ENCODE measurements around the gene IL20RB. TPM values are rescaled to one million over a fixed set of nuclear protein-coding genes. Genes with fewer than 3 reads are reported as not detected.
A peak's percentile ranks its signal among the peaks of the same experiment; 100 is the strongest.

IL20RB gene
- total and polyA plus RNA-seq, 7 experiments from 2014 or later: 0.33 to 3.5 (median 2.4) TPM; not detected in 1

DNA sequence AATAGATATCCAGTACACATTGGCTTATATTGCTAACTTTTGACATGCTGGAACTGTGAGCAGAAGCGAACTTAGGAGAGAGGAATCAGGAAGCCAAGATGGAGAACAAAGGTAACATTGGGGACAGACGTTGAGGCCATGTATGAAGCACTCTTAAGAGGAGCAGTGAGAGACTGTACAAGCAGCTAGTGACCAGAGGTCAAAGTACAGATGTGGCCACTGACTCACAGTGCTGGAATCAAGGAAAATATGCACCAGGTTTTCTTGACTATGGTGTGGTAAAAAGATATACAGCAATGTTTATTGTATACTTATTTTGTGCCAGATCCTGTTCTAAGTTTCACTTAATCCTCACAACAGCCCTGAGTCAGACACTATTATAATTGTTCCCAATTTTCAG, 2.0 kb upstream of the IL20RB start:
- Histone ChIP-seq H3K4me3 (ENCODE audit: low read length) (no peak overlapping the region), H3K36me3 (ENCODE audit: control insufficient read depth in 2 of 3, insufficient read depth in 3 of 3, low read length in 3 of 3) (no peaks in the 10 kb centered on the region), H3K27ac (ENCODE audit: low read depth, low read length) (no peak overlapping the region), H3K4me1 (ENCODE audit: control insufficient read depth in 2 of 2, insufficient read depth in 2 of 2, low read length in 2 of 2) (no peaks in the 10 kb centered on the region), H3K27me3 (ENCODE audit: control insufficient read depth in 2 of 2, insufficient read depth in 2 of 2, low read length in 2 of 2) (no peaks in the 10 kb centered on the region), H3K9me3 (ENCODE audit: control insufficient read depth in 2 of 3, low read length in 3 of 3) (no peaks in the 10 kb centered on the region)
- no peak for ATAC-seq
- H3K36me3 Mint-ChIP-seq: peaks cover 0 to 10% (median 0%) of the 10 kb centered on the region in 5 donors
- H3K9me3 Mint-ChIP-seq: peaks cover 0 to 3% (median 0%) of the 10 kb centered on the region in 11 donors
- ChIA-PET POLR2A (no interaction called here), CTCF (no interaction called here)
- H3K4me3 Mint-ChIP-seq: no peak overlapping the region
- no peaks in the 10 kb centered on the region for H3K27me3 Mint-ChIP-seq
- intact Hi-C loops (cut with micrococcal nuclease): no loop called here
- H3K4me1 Mint-ChIP-seq: peaks cover 9 to 30% (median 16%) of the 10 kb centered on the region in 7 donors
- no peak for DNase-seq
- H3K27ac Mint-ChIP-seq: peak overlapping the region in 6 of 9 donors; percentile 0 to 59 (median 18)

DNA sequence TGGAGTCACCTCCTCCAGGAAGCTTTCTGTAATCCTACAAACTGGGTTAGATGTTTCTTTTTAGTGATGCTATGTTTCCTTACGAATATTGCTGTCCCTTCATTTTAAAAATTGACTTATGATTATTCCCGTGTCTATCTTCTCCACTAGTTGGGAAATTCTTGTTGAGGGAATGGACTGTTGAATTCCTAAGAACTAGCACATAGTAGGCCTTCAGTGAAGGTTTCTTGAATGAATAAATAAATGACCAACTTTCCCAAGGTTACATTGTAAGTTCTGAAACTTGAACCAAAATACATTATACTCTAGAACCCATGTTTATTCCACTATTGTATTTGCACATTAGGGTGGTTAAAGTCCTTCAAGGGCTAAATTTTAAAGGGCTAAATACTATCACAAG, 812 bp upstream of the IL20RB start:
- Histone ChIP-seq H3K36me3 (ENCODE audit: control insufficient read depth in 2 of 3, insufficient read depth in 3 of 3, low read length in 3 of 3) (no peaks in the 10 kb centered on the region), H3K4me3 (ENCODE audit: low read length) (no peak overlapping the region), H3K27me3 (ENCODE audit: control insufficient read depth in 2 of 2, insufficient read depth in 2 of 2, low read length in 2 of 2) (no peaks in the 10 kb centered on the region), H3K4me1 (ENCODE audit: control insufficient read depth in 2 of 2, insufficient read depth in 2 of 2, low read length in 2 of 2) (no peaks in the 10 kb centered on the region), H3K27ac (ENCODE audit: low read depth, low read length) (no peak overlapping the region), H3K9me3 (ENCODE audit: control insufficient read depth in 2 of 3, low read length in 3 of 3) (no peaks in the 10 kb centered on the region)
- H3K27ac Mint-ChIP-seq: no peak overlapping the region
- H3K9me3 Mint-ChIP-seq: peaks cover 0 to 3% (median 0%) of the 10 kb centered on the region in 11 donors
- no peak for ATAC-seq
- H3K36me3 Mint-ChIP-seq: peaks cover 0 to 10% (median 0%) of the 10 kb centered on the region in 5 donors
- H3K4me3 Mint-ChIP-seq: no peak overlapping the region
- peaks cover 9 to 30% (median 16%) of the 10 kb centered on the region in 7 donors for H3K4me1 Mint-ChIP-seq
- CTCF ChIA-PET: interaction anchor here (0.6 to 1.1 kb wide), 2 partner anchors 57 to 1680 kb away, joined by 3 to 5 read pairs; no protein-coding TSS in a partner anchor
- H3K27me3 Mint-ChIP-seq: no peaks in the 10 kb centered on the region
- intact Hi-C loops (cut with micrococcal nuclease): no loop called here
- DNase-seq: no peak
- POLR2A ChIA-PET: no interaction called here

DNA sequence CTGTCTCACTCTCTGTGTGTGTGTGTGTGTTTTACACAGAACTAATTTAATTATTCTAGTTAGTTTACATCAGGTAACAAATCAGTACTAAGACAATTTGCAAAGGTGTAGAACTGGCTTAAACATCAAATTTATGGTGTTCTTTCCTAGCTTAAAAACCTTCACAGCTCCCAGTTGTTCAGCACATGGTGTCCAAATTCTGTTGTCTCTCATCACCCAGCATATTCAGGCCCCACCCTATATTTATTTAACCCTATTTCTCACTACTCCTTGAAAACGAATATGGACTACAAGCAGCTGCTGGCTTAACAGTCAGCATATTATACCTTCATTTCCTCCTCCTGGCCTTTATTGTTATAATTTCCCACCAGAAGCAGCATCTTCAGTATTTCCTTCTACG, 1.2 kb downstream of the IL20RB start:
- H3K4me3 Mint-ChIP-seq: no peak overlapping the region
- intact Hi-C loops (cut with micrococcal nuclease): no loop called here
- H3K9me3 Mint-ChIP-seq: peaks cover 0 to 4% (median 0%) of the 10 kb centered on the region in 11 donors
- Histone ChIP-seq H3K27me3 (ENCODE audit: control insufficient read depth in 2 of 2, insufficient read depth in 2 of 2, low read length in 2 of 2) (no peaks in the 10 kb centered on the region), H3K4me1 (ENCODE audit: control insufficient read depth in 2 of 2, insufficient read depth in 2 of 2, low read length in 2 of 2) (no peaks in the 10 kb centered on the region), H3K9me3 (ENCODE audit: control insufficient read depth in 2 of 3, low read length in 3 of 3) (no peaks in the 10 kb centered on the region), H3K27ac (ENCODE audit: low read depth, low read length) (no peak overlapping the region), H3K4me3 (ENCODE audit: low read length) (no peak overlapping the region), H3K36me3 (ENCODE audit: control insufficient read depth in 2 of 3, insufficient read depth in 3 of 3, low read length in 3 of 3) (no peaks in the 10 kb centered on the region)
- H3K27ac Mint-ChIP-seq: peak overlapping the region in 3 of 9 donors; percentile 23 to 64 (median 59)
- peaks cover 0 to 10% (median 0%) of the 10 kb centered on the region in 5 donors for H3K36me3 Mint-ChIP-seq
- ChIA-PET POLR2A (no interaction called here), CTCF (no interaction called here)
- DNase-seq: no peak
- H3K4me1 Mint-ChIP-seq: peaks cover 4 to 23% (median 16%) of the 10 kb centered on the region in 7 donors
- ATAC-seq: no peak
- H3K27me3 Mint-ChIP-seq: no peaks in the 10 kb centered on the region

DNA sequence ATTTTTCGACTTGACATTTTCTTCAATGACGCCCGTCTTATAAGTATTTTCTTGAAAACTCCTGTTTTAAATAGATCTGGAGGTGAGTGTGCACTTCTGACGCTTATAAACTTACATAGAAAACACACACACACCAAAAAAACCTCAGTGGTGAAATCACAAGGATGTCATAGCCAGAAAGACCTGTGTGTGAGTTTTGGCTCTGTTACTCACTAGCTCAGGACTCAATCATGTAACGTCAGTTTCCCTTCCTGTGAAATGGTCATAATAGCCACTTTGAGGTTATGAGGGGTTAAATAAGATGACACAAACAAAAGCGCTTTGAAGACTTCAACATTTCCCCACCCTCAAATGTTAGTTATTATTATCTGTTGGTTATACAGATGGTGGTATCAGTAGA, 1.8 kb downstream of the IL20RB start:
- ChIA-PET CTCF (no interaction called here), POLR2A (no interaction called here)
- H3K4me3 ChIP-seq (ENCODE audit: low read length): no peak overlapping the region
- no peaks in the 10 kb centered on the region for H3K27me3 ChIP-seq (ENCODE audit: control insufficient read depth in 2 of 2, insufficient read depth in 2 of 2, low read length in 2 of 2)
- peaks cover 0 to 4% (median 0%) of the 10 kb centered on the region in 11 donors for H3K9me3 Mint-ChIP-seq
- H3K27me3 Mint-ChIP-seq: no peaks in the 10 kb centered on the region
- H3K4me3 Mint-ChIP-seq: no peak overlapping the region
- H3K4me1 ChIP-seq (ENCODE audit: control insufficient read depth in 2 of 2, insufficient read depth in 2 of 2, low read length in 2 of 2): no peaks in the 10 kb centered on the region
- no peak overlapping the region for H3K27ac ChIP-seq (ENCODE audit: low read depth, low read length)
- ATAC-seq (no peak), DNase-seq (no peak)
- H3K4me1 Mint-ChIP-seq: peaks cover 4 to 18% (median 11%) of the 10 kb centered on the region in 7 donors
- peak overlapping the region in 2 of 9 donors; percentile 21 to 43 for H3K27ac Mint-ChIP-seq
- H3K36me3 ChIP-seq (ENCODE audit: control insufficient read depth in 2 of 3, insufficient read depth in 3 of 3, low read length in 3 of 3): no peaks in the 10 kb centered on the region
- no peaks in the 10 kb centered on the region for H3K9me3 ChIP-seq (ENCODE audit: control insufficient read depth in 2 of 3, low read length in 3 of 3)
- H3K36me3 Mint-ChIP-seq: peaks cover 0 to 10% (median 0%) of the 10 kb centered on the region in 5 donors
- intact Hi-C loops (cut with micrococcal nuclease): no loop called here

DNA sequence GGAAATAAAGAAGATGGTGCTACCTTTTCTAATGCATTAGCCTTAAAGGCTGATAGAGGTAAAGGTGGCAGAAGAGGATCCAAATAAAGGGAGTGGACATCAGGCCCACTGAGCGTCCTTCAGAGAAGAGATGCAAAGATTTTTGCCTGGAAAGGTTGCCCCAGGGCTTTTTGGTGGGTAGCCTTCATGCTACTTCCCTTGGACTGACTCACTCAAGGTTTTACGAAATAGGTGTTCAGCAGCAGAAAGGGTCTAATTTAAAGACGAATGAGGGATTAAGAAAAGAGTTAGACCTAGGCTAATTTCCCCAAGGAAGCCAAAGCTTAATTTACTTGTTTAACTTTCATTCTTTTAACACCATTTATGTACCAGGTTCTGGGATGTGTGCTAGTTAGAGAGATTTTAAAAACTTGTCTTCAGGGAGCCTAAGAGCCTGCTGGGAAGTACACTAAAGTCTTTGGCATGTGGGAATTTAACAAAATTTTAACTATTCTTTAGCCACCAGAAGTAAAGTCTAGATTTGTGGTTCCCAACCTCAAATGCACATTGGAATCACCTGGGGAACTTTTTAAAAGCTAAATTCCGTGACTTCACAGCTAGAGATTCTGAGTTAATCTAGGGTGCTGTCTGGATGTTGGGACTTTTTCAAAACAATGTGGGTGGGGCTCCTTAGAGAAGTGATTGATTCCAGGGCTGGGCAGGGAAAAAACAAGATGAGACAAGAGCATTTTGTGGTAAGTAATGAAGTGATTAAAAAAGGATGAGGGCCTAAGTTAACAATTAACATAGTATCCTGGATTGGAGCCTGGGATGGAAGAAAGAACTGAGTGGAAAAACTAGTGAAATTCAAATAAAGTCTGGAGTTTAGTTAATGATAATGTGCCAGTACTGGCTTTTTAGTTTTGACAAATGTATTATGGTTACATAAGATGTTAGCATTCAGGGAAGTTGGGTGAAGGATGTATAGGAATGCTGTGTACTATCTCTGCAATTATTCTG, 3.4 kb downstream of the IL20RB start:
- H3K9me3 Mint-ChIP-seq: peaks cover 0 to 4% (median 0%) of the 10 kb centered on the region in 11 donors
- ATAC-seq (no peak), DNase-seq (no peak)
- H3K9me3 ChIP-seq (ENCODE audit: control insufficient read depth in 2 of 3, low read length in 3 of 3): no peaks in the 10 kb centered on the region
- ChIA-PET CTCF (no interaction called here), POLR2A (no interaction called here)
- H3K27me3 ChIP-seq (ENCODE audit: control insufficient read depth in 2 of 2, insufficient read depth in 2 of 2, low read length in 2 of 2): no peaks in the 10 kb centered on the region
- H3K4me1 ChIP-seq (ENCODE audit: control insufficient read depth in 2 of 2, insufficient read depth in 2 of 2, low read length in 2 of 2): no peaks in the 10 kb centered on the region
- H3K27ac ChIP-seq (ENCODE audit: low read depth, low read length): no peak overlapping the region
- H3K4me3 ChIP-seq (ENCODE audit: low read length): no peak overlapping the region
- H3K4me1 Mint-ChIP-seq: peaks cover 0 to 8% (median 4%) of the 10 kb centered on the region in 7 donors
- no peak overlapping the region for H3K27ac Mint-ChIP-seq
- peaks cover 0 to 10% (median 0%) of the 10 kb centered on the region in 5 donors for H3K36me3 Mint-ChIP-seq
- no peak overlapping the region for H3K4me3 Mint-ChIP-seq
- no peaks in the 10 kb centered on the region for H3K27me3 Mint-ChIP-seq
- intact Hi-C loops (cut with micrococcal nuclease): no loop called here
- H3K36me3 ChIP-seq (ENCODE audit: control insufficient read depth in 2 of 3, insufficient read depth in 3 of 3, low read length in 3 of 3): no peaks in the 10 kb centered on the region

DNA sequence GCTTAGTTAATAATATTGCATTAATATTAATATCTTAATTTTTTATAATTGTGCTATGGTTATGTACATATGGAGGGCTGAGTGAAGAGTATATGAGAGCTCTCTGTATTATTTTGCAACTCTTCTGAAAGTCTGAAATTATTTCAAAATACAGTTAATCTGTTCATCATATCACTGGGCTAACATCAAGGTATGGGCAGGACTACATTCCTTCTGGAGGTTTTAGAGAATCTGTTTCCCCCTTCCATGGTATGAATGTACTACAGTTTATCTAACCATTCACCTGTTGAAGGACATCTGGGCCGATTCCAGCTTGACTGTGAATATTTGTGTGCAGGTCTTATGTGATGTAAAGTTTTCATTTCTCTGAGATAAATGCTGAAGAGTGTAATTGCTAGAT, 5.1 kb downstream of the IL20RB start:
- Histone ChIP-seq H3K27ac (ENCODE audit: low read depth, low read length) (no peak overlapping the region), H3K4me1 (ENCODE audit: control insufficient read depth in 2 of 2, insufficient read depth in 2 of 2, low read length in 2 of 2) (no peaks in the 10 kb centered on the region), H3K4me3 (ENCODE audit: low read length) (no peak overlapping the region), H3K36me3 (ENCODE audit: control insufficient read depth in 2 of 3, insufficient read depth in 3 of 3, low read length in 3 of 3) (no peaks in the 10 kb centered on the region), H3K27me3 (ENCODE audit: control insufficient read depth in 2 of 2, insufficient read depth in 2 of 2, low read length in 2 of 2) (no peaks in the 10 kb centered on the region), H3K9me3 (ENCODE audit: control insufficient read depth in 2 of 3, low read length in 3 of 3) (no peaks in the 10 kb centered on the region)
- intact Hi-C loops (cut with micrococcal nuclease): no loop called here
- Mint-ChIP-seq H3K36me3 (peaks cover 0 to 10% (median 0%) of the 10 kb centered on the region in 5 donors), H3K4me3 (no peak overlapping the region), H3K27ac (no peak overlapping the region), H3K27me3 (no peaks in the 10 kb centered on the region), H3K9me3 (peaks cover 0 to 4% (median 0%) of the 10 kb centered on the region in 11 donors), H3K4me1 (peaks cover 0 to 8% (median 0%) of the 10 kb centered on the region in 7 donors)
- ATAC-seq (no peak), DNase-seq (no peak)
- CTCF ChIA-PET: interaction anchor here (0.7 kb wide), 2 partner anchors 10 to 58 kb away, joined by 3 to 7 read pairs; no protein-coding TSS in a partner anchor
- POLR2A ChIA-PET: no interaction called here

Data from naive thymus-derived CD4-positive, alpha-beta T cell (primary cell).